Stimulated activated CD4-positive, alpha-beta T cell treated with anti-CD3 and anti-CD28 coated beads, Interleukin-12 subunit alpha, Interleukin-12 subunit beta, amount 100 ng/mL, for 48 hours (primary cell): ENCODE measurements around the gene KRTAP12-2.
"Not testable (repeated sequence)": the region's sequence is repeated elsewhere in the genome, so short reads cannot be mapped to it uniquely, and the experiment has no call there.

Source experiments
- DNase-seq, 3 donors: peaks; one replicate each; pipeline ENCODE4 v3.0.0-alpha.2; 2020; ENCODE audit warnings: low read depth in 2 of 3, low spot score in 1 of 3

KRTAP12-2 gene

DNA sequence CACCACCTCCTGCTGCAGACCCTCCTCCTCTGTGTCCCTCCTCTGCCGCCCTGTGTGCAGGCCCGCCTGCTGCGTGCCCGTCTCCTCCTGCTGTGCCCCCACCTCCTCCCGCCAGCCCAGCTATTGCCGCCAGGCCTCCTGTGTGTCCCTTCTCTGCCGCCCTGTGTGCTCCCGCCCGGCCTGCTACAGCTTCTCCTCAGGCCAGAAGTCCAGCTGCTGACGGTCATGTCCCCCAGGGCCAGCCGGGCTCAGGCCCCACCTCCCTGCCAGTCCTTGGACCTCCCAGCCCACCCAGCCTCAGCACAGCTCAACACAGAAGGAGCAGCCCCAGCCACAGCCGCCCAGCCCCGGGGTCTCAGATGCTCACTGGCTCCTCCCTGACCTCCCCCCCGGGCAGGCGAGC lies 38.9 kb downstream of the KRTAP12-2 start:
- not testable (repeated sequence) for DNase-seq

DNA sequence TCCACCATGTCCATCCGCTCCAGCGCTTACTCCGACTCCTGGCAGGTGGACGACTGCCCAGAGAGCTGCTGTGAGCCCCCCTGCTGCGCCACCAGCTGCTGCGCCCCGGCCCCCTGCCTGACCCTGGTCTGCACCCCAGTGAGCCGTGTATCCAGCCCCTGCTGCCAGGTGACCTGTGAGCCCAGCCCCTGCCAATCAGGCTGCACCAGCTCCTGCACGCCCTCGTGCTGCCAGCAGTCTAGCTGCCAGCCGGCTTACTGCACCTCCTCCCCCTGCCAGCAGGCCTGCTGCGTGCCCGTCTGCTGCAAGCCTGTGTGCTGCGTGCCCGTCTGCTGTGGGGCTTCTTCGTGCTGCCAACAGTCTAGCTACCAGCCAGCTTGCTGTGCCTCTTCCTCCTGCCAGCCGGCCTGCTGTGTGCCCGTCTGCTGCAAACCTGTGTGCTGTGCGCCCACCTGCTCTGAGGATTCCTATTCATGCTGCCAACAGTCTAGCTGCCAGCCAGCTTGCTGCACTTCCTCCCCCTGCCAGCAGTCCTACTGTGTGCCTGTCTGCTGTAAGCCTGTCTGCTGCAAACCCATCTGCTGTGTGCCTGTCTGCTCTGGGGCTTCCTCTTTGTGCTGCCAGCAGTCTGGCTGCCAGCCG lies 39.4 kb downstream of the KRTAP12-2 start:
- not testable (repeated sequence) for DNase-seq

DNA sequence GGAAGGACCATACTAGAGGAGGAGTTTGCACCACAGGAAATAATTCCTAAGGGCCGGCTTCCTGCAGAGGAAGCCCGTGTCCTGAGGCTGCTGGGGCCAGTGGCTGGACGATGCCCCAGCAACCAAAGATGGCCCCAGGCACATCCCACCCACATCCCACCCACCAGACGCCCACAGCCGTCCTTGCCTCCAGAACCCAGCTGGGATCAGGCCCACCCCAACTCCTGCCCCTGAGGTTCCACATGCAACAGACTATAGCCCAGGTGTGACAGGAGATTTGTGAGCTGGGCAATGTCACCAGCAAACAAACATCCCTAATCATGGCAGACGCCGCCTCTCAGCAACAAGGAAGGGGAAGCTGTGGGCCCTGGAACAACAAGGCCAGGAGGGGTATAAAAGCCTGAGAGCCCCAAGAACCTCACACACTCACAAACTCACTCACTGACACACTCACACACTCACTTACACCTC lies 40.0 kb downstream of the KRTAP12-2 start, which contains the start of gene KRTAP10-9:
KRTAP10-9 (plus strand) TSS at position 421 of the 471 bp plus-strand sequence. CDS start 79 bp downstream, outside the sequence.
- no peak for DNase-seq

DNA sequence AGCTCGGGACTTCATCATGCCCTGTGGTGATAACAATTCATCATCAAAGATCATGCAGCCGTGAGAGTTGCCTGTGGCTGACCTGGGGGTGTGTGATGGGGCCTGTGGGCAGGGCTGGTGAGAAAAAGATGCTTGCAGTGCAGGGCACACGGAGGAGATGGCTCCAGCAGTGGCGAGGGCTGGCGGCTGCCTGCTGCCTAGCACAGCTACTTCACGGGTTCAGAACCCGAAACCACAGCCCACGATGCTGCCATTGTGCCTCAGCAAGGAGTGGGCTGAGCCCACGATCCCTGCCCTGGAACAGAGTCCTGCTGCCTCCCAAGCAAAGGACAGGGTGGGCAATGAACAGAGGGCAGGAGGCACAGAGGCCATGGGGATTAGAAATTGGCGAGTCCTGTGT lies 40.5 kb downstream of the KRTAP12-2 start:
- DNase-seq, result no peak

- DNase-seq, result no peak
Observed at GRCh38 chr21:44625756-44626155, 41.0 kb downstream of the KRTAP12-2 start.

DNA sequence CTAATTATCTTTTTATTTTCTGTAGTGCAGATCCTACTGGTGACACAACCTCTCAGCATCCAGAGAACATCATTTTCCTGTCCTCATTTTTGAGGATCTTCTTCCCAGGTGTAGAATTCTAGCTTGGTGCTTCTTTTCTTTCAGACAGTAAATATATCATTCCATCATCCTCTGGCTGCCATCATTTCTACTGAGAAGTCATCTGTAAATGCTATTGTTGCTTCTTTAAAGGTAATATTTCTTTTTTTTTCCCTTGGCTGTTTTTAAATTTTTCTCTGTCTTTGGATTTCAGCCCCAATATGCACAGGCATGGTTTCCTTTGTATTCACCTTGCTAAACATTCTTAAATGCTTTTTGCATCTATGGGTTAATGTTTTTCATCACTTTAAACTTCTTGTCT lies 43.2 kb downstream of the KRTAP12-2 start:
- no peak for DNase-seq

DNA sequence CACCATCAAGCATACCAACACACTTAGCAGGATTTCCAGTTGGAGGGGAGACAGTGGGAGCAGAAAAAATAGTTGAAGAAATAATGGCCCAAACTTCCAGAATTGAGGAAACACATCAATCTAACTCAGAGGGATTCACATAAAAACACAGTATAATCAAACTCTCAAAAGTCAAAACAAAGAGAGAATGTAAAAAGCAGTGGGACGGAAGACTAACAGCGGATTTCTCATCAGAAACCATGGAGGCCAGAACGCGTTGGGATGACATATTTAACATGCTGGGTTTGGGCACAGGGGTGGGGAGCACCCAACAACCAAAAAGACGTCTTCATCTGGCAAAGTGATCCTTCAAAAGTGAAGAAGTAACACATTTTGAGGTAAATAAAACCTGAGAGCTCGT lies 46.8 kb downstream of the KRTAP12-2 start:
- no peak for DNase-seq

DNA sequence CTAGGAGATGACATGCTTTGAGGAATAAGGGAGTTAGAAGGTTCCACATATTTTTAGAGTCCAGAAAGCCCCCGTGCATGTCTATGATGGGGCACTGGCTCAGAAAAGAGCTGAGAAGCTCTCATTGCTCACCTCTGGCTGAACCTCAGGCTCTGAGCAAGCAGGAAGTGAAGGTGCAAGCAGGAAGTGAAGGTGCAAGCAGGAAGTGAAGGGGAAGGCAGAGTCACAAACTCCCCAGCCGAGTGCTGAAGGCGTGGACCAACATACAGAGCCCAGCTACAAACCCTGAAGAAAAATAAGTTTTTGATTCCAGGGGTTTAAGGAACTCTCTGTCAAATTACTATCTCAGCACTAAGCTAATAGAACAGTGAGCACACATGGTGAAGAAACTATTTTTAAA lies 47.8 kb downstream of the KRTAP12-2 start:
- peak; percentile 20 to 26 (median 23) for DNase-seq

- no peak for DNase-seq
Observed at GRCh38 chr21:44618504-44618903, 48.2 kb downstream of the KRTAP12-2 start.

- DNase-seq, result no peak
Observed at GRCh38 chr21:44617071-44617501, 49.6 kb downstream of the KRTAP12-2 start.

DNA sequence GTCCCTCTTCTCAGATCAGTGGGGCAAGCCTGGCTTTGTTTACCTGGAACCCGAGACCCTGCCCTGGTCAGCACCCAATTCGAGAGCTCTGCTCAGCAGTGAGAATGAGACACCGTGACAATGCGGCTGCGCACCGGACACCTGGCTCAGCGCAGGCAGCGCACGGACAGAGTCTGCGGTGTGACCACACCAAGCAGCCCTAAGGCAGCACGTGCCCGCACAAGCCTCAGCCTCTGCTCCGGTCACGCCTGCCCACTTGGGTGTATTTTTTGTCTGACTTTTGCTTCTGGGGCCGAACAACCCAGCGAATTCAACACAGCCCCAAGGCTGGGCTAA lies 50.2 kb downstream of the KRTAP12-2 start:
- no peak for DNase-seq
